Glutamatergic neuron (in vitro differentiated cells): ENCODE measurements around the gene SELP. TPM values are rescaled to one million over a fixed set of nuclear protein-coding genes. Genes with fewer than 3 reads are reported as not detected.
"Not testable (repeated sequence)": the region's sequence is repeated elsewhere in the genome, so short reads cannot be mapped to it uniquely, and the experiment has no call there.

Experiments
- DNase-seq: peaks from one replicate; pipeline ENCODE4 v3.0.0; 2022
- H3K27ac Mint-ChIP-seq: one replicate; pipeline ENCODE4 v1.8.0; 2020; ENCODE audit warnings: mild to moderate bottlenecking, mixed read lengths, inconsistent platforms; ENCODE audit not compliant: unreplicated experiment
- H3K27me3 Mint-ChIP-seq: one replicate; pipeline ENCODE4 v1.8.0; 2020; ENCODE audit warnings: mild to moderate bottlenecking, moderate library complexity, mixed read lengths, inconsistent platforms; ENCODE audit not compliant: unreplicated experiment
- H3K36me3 Mint-ChIP-seq: one replicate; pipeline ENCODE4 v1.8.0; 2020; ENCODE audit warnings: mild to moderate bottlenecking, mixed read lengths, inconsistent platforms; ENCODE audit not compliant: unreplicated experiment
- H3K4me1 Mint-ChIP-seq: one replicate; pipeline ENCODE4 v1.8.0; 2020; ENCODE audit warnings: mild to moderate bottlenecking, low read depth, mixed read lengths, inconsistent platforms; ENCODE audit not compliant: unreplicated experiment
- H3K4me3 Mint-ChIP-seq: one replicate; pipeline ENCODE4 v1.8.0; 2020; ENCODE audit warnings: mild to moderate bottlenecking, mixed read lengths, inconsistent platforms; ENCODE audit not compliant: unreplicated experiment
- H3K9me3 Mint-ChIP-seq: one replicate; pipeline ENCODE4 v1.8.0; 2020; ENCODE audit warnings: mild to moderate bottlenecking, moderate library complexity, mixed read lengths, inconsistent platforms; ENCODE audit not compliant: unreplicated experiment
- long read RNA-seq: library from polyadenylated mRNA; unstranded; transcript quantifications from one replicate; pipeline ENCODE4 v2.0.0, GENCODE V29; 2020; ENCODE audit not compliant: unreplicated experiment
- total RNA-seq: library from RNA; stranded (reverse); fragmentation: NEBNext Ultra II Directional; extraction: Animal tissue kit (Norgen Biotek cat#: 25700); gene quantifications from one replicate; pipeline ENCODE4 v1.2.1, GENCODE V29; 2021; ENCODE audit not compliant: unreplicated experiment
- TF ChIP-seq, protein P1 (sequence below): fragments of 200-600 bp; sonication (generic); IDR thresholded peaks from one replicate; pipeline ENCODE4 v1.5.0; 2021; ENCODE audit not compliant: partially characterized antibody, unreplicated experiment

The SELP gene
- not detected for total RNA-seq
- long read RNA-seq, result 0 reads

DNA sequence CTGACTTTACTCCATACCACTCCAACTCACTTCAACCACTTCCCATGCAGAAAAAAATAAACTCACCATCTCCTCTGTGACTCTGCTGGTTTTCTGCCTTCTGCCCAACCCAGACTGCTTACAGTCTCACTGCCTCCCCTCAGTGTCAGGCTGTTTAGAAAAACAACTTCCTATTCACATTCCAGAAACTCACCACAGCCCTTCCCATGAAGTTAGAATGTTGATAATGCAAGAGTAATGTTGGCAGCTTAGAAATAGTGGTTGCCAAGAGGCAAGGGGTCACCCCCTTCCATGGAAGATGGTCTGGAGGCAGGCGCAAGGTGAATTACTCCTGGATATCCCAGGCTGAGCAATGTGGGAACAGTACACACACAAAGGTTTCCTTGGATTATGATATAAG, at the start of gene SELP:
Gene SELP, minus strand, starts transcription at position 119 of the 400 bp plus-strand sequence. Its CDS starts 50 bp downstream, at position 69.
- H3K9me3 Mint-ChIP-seq, result peaks cover 3% of the 10 kb centered on the region
- no peak within 1 kb of the TSS for H3K4me3 Mint-ChIP-seq
- no peak within 1 kb of the TSS for H3K27ac Mint-ChIP-seq
- H3K36me3 Mint-ChIP-seq, result peaks cover 5% of the 10 kb centered on the region
- H3K4me1 Mint-ChIP-seq, result no peaks in the 10 kb centered on the region
- peaks cover 2% of the 10 kb centered on the region for H3K27me3 Mint-ChIP-seq
- TF ChIP-seq, protein P1, sequence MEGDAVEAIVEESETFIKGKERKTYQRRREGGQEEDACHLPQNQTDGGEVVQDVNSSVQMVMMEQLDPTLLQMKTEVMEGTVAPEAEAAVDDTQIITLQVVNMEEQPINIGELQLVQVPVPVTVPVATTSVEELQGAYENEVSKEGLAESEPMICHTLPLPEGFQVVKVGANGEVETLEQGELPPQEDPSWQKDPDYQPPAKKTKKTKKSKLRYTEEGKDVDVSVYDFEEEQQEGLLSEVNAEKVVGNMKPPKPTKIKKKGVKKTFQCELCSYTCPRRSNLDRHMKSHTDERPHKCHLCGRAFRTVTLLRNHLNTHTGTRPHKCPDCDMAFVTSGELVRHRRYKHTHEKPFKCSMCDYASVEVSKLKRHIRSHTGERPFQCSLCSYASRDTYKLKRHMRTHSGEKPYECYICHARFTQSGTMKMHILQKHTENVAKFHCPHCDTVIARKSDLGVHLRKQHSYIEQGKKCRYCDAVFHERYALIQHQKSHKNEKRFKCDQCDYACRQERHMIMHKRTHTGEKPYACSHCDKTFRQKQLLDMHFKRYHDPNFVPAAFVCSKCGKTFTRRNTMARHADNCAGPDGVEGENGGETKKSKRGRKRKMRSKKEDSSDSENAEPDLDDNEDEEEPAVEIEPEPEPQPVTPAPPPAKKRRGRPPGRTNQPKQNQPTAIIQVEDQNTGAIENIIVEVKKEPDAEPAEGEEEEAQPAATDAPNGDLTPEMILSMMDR, result no peak
- no peak for DNase-seq

DNA sequence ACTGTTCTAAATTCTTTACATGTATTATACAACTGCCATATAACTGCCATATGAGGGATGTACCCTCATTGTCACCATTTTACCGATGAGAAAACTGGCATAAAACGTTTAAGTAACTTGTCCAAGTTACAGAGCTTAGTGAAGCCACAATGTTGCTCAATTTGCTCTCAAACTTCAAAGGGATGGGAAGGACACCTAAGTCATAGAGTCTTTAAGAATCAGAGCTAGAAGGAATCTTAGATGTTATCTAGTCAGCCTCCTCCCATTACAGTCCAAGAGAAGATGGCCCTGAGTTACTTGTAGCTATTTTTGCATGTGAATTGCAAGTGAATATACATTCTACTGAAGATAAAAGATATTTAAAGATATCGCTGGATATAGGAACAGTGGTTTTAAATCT, 49.8 kb upstream of the SELP start:
- TF ChIP-seq, protein P1, result no peak
- no peak overlapping the region for H3K27ac Mint-ChIP-seq
- no peak for DNase-seq
- H3K27me3 Mint-ChIP-seq, result peaks cover 2% of the 10 kb centered on the region
- no peaks in the 10 kb centered on the region for H3K36me3 Mint-ChIP-seq
- no peak overlapping the region for H3K4me3 Mint-ChIP-seq
- peaks cover 4% of the 10 kb centered on the region for H3K4me1 Mint-ChIP-seq
- no peaks in the 10 kb centered on the region for H3K9me3 Mint-ChIP-seq

DNA sequence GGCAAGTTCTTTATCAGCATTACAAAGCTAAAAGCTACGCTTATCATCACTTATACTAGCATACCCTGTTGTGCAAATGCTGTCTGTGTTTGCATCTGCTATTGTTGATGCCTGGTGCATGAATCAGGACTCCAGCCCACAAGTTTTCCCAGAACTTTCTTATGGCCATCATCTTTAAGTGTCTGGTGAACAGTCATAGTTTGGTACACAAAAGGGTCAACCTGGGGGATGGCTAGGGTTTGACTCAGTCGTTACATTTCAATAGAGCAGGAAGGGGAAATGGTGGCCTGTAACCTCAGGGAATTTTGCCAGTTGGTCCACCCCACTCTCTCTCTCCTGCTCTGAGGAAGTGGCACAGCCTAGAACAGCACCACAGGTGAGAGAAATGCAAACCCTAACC, 46.1 kb upstream of the SELP start:
- TF ChIP-seq, protein P1, result no peak
- Mint-ChIP-seq H3K4me1 (no peaks in the 10 kb centered on the region), H3K36me3 (no peaks in the 10 kb centered on the region), H3K9me3 (no peaks in the 10 kb centered on the region), H3K27me3 (no peaks in the 10 kb centered on the region), H3K27ac (no peak overlapping the region), H3K4me3 (no peak overlapping the region)
- no peak for DNase-seq

DNA sequence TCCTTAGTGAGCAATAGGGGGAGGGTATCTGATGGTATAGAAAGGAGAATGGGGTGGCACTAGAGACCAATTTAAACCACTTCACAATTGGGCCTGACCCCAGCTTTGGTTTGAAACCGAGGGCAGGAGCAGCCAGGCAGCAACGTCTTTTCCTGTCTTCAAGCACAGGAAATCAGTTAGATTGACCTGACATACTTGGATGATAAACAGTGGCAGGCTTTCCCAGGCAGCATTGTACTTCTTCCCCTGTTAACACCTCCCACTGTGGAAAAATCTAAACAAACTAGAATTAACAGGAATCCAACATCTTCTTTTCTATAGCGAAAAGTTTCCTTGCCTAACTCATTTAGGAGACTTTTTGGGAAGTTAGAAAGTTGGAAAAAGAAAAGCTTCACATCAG, 40.9 kb upstream of the SELP start:
- DNase-seq, result no peak
- no peaks in the 10 kb centered on the region for H3K4me1 Mint-ChIP-seq
- H3K27ac Mint-ChIP-seq, result no peak overlapping the region
- no peaks in the 10 kb centered on the region for H3K27me3 Mint-ChIP-seq
- H3K36me3 Mint-ChIP-seq, result no peaks in the 10 kb centered on the region
- no peaks in the 10 kb centered on the region for H3K9me3 Mint-ChIP-seq
- H3K4me3 Mint-ChIP-seq, result no peak overlapping the region
- TF ChIP-seq, protein P1, result no peak

DNA sequence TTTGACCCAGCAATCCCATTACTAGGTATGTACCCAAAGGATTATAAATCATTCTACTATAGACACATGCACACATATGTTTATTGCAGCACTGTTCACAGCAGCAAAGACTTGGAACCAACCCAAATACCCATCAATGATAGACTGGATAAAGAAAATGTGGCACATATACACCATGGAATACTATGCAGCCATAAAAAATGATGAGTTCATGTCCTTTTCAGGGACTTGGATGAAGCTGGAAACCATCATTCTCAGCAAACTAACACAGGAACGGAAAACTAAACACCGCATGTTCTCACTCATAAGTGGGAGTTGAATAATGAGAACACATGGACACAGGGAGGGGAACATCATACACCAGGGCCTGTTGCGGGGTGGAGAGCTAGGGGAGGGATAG, 40.3 kb upstream of the SELP start:
- not testable (repeated sequence) for H3K36me3 Mint-ChIP-seq, H3K4me1 Mint-ChIP-seq, H3K9me3 Mint-ChIP-seq, DNase-seq, H3K27ac Mint-ChIP-seq, H3K4me3 Mint-ChIP-seq, H3K27me3 Mint-ChIP-seq

DNA sequence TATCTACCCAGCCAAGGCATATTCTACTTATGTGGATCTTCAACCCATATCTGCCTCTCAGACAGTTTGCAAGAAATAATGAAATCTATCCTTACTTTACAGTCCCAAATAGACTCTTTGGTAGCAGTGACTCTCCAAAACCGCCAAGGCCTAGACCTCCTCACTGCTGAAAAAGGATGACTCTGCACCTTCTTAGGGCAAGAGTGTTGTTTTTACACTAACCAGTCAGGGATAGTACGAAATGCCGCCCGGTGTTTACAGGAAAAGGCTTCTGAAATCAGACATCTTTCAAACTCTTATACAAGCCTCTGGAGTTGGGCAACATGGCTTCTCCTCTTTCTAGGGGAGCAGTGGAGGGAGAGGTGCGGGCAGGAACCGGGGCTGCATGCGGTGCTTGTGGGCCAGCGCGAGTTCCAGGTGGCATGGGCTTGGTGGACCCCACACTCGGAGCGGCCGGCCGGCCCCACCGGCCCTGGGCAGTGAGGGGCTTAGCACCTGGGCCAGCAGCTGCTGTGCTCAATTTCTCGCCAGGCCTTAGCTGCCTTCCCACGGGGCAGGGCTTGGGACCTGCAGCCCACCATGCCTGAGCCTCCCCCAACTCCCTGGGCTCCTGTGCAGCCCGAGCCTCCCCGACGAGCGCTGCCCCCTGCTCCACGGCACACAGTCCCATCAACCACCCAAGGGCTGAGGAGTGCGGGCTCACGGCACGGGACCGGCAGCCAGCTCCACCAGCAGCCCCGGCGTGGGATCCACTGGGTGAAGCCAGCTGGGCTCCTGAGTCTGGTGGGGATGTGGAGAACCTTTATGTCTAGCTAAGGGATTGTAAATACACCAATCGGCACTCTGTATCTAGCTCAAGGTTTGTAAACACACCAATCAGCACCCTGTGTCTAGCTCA, 38.0 kb upstream of the SELP start:
- not testable (repeated sequence) for H3K9me3 Mint-ChIP-seq, H3K27ac Mint-ChIP-seq

DNA sequence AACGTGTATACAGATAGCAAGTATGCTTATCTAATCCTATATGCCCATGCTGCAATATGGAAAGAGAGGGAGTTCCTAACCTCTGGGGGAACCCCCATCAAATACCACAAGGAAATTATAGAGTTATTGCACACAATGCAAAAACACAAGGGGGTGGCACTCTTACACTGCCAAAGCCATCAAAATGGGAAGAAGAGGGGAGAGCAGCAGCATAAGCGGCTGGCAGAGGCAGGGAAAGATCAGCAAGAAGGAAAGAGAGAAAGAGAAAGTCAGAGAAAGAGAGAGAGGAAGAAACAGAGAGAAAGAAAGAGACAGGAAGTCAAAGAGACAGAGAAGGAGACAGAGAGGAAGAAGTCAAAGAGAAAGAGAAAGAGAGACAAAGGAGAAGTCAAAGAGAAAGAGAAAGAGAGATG, 37.3 kb upstream of the SELP start:
- H3K4me3 Mint-ChIP-seq, DNase-seq, H3K36me3 Mint-ChIP-seq, H3K27ac Mint-ChIP-seq, H3K4me1 Mint-ChIP-seq, H3K9me3 Mint-ChIP-seq, H3K27me3 Mint-ChIP-seq: not testable (repeated sequence)

More for the DNA sequence above, 38.0 kb upstream of the SELP start:
- H3K36me3 Mint-ChIP-seq, H3K27me3 Mint-ChIP-seq, H3K4me3 Mint-ChIP-seq, H3K4me1 Mint-ChIP-seq, DNase-seq: not testable (repeated sequence)

DNA sequence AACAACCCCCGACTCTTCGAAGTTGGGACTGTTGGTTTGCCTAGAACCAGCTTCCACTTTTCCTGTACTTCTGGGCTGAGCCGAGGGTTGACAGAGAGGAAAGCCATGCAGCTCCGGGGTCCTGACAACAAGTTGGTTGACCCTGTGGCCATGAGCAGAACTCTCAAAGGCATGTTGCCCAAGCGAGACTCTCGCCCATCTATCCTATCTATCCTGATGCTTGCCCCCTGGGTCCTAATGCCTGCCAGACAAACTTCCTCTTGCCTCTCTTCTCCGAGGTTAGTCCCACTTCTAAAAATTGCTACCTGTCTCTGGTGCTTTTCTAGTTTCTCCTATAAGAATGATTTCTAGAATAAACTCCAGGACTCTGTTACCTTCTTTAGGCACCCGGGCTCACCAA, 32.8 kb upstream of the SELP start:
- H3K9me3 Mint-ChIP-seq, H3K27me3 Mint-ChIP-seq, DNase-seq, H3K4me3 Mint-ChIP-seq, H3K36me3 Mint-ChIP-seq, H3K4me1 Mint-ChIP-seq, H3K27ac Mint-ChIP-seq: not testable (repeated sequence)
